Measurements from ENCODE around the gene ECM1. TPM values are rescaled to one million over a fixed set of nuclear protein-coding genes. Genes with fewer than 3 reads are reported as not detected.
A peak's percentile ranks its signal among the peaks of the same experiment; 100 is the strongest.

Gene ECM1
- polyA plus RNA-seq (2013, experiment 1 of 2) = 165 TPM
- 158 TPM for polyA plus RNA-seq (2013, experiment 2 of 2)

DNA sequence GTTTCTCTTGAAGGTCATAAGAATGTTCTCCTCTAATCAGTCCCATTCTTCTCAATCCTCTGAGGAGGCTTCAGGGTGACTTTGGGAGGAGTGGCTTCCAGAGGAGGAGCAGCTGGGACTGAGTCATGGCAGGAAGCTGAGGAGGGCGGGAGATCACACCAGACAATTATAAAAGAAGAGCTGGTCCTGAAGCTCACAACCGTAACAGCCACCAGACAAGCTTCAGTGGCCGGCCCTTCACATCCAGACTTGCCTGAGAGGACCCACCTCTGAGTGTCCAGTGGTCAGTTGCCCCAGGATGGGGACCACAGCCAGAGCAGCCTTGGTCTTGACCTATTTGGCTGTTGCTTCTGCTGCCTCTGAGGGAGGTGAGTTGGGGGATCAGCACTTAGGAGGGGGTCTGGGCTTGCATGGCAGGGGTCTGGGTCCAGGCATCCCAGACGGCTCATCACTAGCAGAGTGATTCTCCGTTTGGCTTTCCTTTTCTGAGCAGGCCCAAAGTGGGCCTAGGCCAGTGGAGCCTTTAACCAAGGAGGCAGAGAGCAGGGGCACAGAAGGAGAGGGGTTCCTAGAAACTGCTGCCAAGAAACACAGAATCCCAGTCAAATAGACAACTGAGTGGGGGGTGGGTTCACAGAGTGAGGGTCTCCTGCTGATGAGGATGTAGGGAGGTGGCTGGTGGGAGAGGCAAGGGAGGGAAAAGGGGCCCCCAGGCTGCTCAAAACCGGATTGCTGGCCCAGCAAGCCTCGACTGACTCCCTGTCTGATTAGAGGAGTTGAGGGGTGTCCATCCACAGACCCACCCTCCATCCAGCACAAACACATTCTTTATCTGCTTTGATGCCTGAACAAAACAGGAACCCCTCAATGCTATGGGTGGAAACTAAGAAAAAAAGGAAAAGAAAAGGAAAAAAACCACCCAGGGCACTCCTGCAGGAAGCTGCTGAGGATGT, at the start of gene ECM1:
TSS of gene ECM1 (plus strand) at position 198 of the 953 bp plus-strand sequence. CDS start at position 299, 101 bp downstream.
- H3K79me1 ChIP-seq (replicated peaks; ENCODE audit: low read length, poor library complexity, severe bottlenecking) = peaks cover 7% of the 10 kb centered on the region
- H4K91ac ChIP-seq (ENCODE audit: low read length) = peak within 1 kb of the TSS; percentile 77
- H2BK12ac ChIP-seq (ENCODE audit: low read length in 2 of 2) = peak within 1 kb of the TSS; percentile 75 to 92
- peaks cover 19% of the 10 kb centered on the region for H3K4me1 ChIP-seq (ENCODE audit: control insufficient read depth, insufficient read depth, low read depth, low read length)
- peak within 1 kb of the TSS; percentile 42 to 83 for H3K4ac ChIP-seq (ENCODE audit: low read depth in 1 of 2, low read length in 2 of 2)
- peak within 1 kb of the TSS in 1 of 2 experiments; percentile 86 for H3K4me3 ChIP-seq (ENCODE audit: insufficient read depth in 1 of 2, low read depth in 1 of 2, low read length in 2 of 2)
- peak; percentile 88 for DNase-seq
- H3K27me3 ChIP-seq (ENCODE audit: control insufficient read depth in 1 of 2, insufficient read depth in 1 of 2, low read length in 2 of 2) = no peaks in the 10 kb centered on the region
- H3K4me2 ChIP-seq (ENCODE audit: low read length, poor library complexity, severe bottlenecking) = no peak within 1 kb of the TSS
- peak within 1 kb of the TSS; percentile 80 for H2BK120ac ChIP-seq (ENCODE audit: low read depth, low read length)
- H3K9me3 ChIP-seq (ENCODE audit: control insufficient read depth, low read length) = no peaks in the 10 kb centered on the region
- peak within 1 kb of the TSS; percentile 73 for H4K8ac ChIP-seq (ENCODE audit: low read length)
- peak within 1 kb of the TSS; percentile 36 for H2AFZ ChIP-seq (ENCODE audit: low read depth, low read length)
- H3K18ac ChIP-seq (ENCODE audit: low read depth in 1 of 2, low read length in 2 of 2) = peak within 1 kb of the TSS; percentile 87 to 90
- H3K36me3 ChIP-seq (ENCODE audit: control insufficient read depth in 1 of 2, insufficient read depth in 2 of 2, low read depth in 1 of 2, low read length in 2 of 2) = peaks cover 40 to 70% of the 10 kb centered on the region in 2 experiments
- H3K23ac ChIP-seq (ENCODE audit: low read length in 2 of 2) = peak within 1 kb of the TSS in 1 of 2 experiments; percentile 87
- H2BK15ac ChIP-seq (ENCODE audit: low read depth, poor library complexity, severe bottlenecking) = peak within 1 kb of the TSS; percentile 97
- H3K14ac ChIP-seq (ENCODE audit: low read length in 2 of 2) = peak within 1 kb of the TSS in 1 of 2 experiments; percentile 89
- H3K27ac ChIP-seq (ENCODE audit: low read length, poor library complexity, severe bottlenecking) = peak within 1 kb of the TSS; percentile 21
- no peak within 1 kb of the TSS for H2BK5ac ChIP-seq (ENCODE audit: low read depth, low read length, poor library complexity, severe bottlenecking)
- 24% methylated on average over 4 of the region's 7 CpGs for WGBS
- H3K9ac ChIP-seq (ENCODE audit: low read length) = peak within 1 kb of the TSS; percentile 92
- H2AK5ac ChIP-seq (ENCODE audit: low read length, severe bottlenecking) = peak within 1 kb of the TSS; percentile 65

DNA sequence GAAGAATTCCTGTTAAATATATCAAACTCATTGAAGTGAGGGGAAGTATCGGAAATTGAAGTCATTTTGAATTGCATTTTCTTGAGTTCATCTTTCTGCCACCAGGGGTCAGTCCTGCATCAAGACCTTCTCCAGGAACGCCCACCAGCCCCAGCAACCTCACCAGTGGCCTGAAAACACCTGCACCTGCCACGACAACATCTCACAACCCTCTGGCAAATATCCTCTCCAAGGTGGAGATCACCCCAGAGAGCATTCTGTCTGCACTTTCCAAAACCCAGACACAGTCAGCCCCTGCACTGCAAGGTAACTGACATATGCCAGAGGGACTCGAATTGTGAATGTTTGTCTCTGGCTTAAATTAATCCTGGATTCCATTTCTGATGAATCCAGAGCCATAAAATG, 43.5 kb upstream of the ECM1 start:
- H4K91ac ChIP-seq (ENCODE audit: low read length) = no peak overlapping the region
- H2BK120ac ChIP-seq (ENCODE audit: low read depth, low read length) = no peak overlapping the region
- no peak overlapping the region for H3K23ac ChIP-seq (ENCODE audit: low read length in 2 of 2)
- no peak overlapping the region for H3K27ac ChIP-seq (ENCODE audit: low read length, poor library complexity, severe bottlenecking)
- no peak overlapping the region for H3K4me3 ChIP-seq (ENCODE audit: insufficient read depth in 1 of 2, low read depth in 1 of 2, low read length in 2 of 2)
- 38% methylated on average over 3 of the region's 4 CpGs for WGBS
- H3K36me3 ChIP-seq (ENCODE audit: control insufficient read depth in 1 of 2, insufficient read depth in 2 of 2, low read depth in 1 of 2, low read length in 2 of 2) = peaks cover 40 to 42% of the 10 kb centered on the region in 2 experiments
- no peak overlapping the region for H2BK12ac ChIP-seq (ENCODE audit: low read length in 2 of 2)
- H3K9me3 ChIP-seq (ENCODE audit: control insufficient read depth, low read length) = no peaks in the 10 kb centered on the region
- no peak overlapping the region for H3K4me2 ChIP-seq (ENCODE audit: low read length, poor library complexity, severe bottlenecking)
- peaks cover 9% of the 10 kb centered on the region for H3K79me1 ChIP-seq (replicated peaks; ENCODE audit: low read length, poor library complexity, severe bottlenecking)
- no peak overlapping the region for H3K14ac ChIP-seq (ENCODE audit: low read length in 2 of 2)
- no peak overlapping the region for H2AFZ ChIP-seq (ENCODE audit: low read depth, low read length)
- H2BK5ac ChIP-seq (ENCODE audit: low read depth, low read length, poor library complexity, severe bottlenecking) = no peak overlapping the region
- no peaks in the 10 kb centered on the region for H3K27me3 ChIP-seq (ENCODE audit: control insufficient read depth in 1 of 2, insufficient read depth in 1 of 2, low read length in 2 of 2)
- H3K9ac ChIP-seq (ENCODE audit: low read length) = no peak overlapping the region
- no peak overlapping the region for H3K18ac ChIP-seq (ENCODE audit: low read depth in 1 of 2, low read length in 2 of 2)
- H3K4me1 ChIP-seq (ENCODE audit: control insufficient read depth, insufficient read depth, low read depth, low read length) = no peaks in the 10 kb centered on the region
- no peak overlapping the region for H4K8ac ChIP-seq (ENCODE audit: low read length)
- no peak overlapping the region for H2AK5ac ChIP-seq (ENCODE audit: low read length, severe bottlenecking)
- peak; percentile 66 for DNase-seq
- H3K4ac ChIP-seq (ENCODE audit: low read depth in 1 of 2, low read length in 2 of 2) = no peak overlapping the region
- no peak overlapping the region for H2BK15ac ChIP-seq (ENCODE audit: low read depth, poor library complexity, severe bottlenecking)

DNA sequence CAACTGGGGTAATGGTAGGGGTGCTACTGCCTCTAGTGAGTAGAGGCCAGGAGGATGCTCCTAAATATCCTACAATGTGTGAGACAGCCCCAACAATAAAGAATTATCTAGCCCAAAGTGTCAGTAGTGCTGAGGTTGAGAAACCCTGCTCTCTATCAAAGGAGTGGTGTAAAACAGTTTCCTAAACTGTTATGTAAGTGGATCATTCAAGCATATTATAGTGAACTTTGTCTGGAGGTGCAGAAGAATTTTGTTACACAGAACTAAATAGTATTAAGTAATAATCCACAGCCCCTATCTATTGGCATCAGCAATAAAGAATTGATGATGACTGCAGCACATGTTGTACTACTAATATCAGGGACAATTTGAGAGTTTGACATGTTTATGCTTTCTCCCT, 40.9 kb upstream of the ECM1 start:
- Histone ChIP-seq H3K14ac (ENCODE audit: low read length in 2 of 2) (no peak overlapping the region), H3K79me1 (replicated peaks; ENCODE audit: low read length, poor library complexity, severe bottlenecking) (peaks cover 15% of the 10 kb centered on the region)

DNA sequence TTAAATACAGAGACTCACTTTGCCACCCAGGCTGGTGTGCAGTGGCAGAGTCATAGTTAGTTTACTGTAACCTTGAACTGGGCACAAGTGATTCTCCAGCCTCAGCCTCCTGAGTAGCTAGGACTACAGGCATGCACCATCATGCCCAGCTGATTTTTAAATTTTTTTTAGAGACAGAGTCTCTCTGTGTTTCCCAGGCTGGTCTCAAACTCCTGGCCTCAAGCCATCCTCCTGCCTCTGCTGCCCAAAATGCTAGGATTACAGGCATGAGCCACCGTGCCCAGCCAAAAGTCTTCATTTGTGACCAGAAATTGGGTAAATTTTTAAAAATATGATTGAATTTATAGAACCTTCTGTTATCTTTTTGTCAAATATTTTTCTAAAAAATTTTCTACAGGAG, 38.6 kb upstream of the ECM1 start:
- DNase-seq = no peak
- peaks cover 48 to 61% of the 10 kb centered on the region in 2 experiments for H3K36me3 ChIP-seq (ENCODE audit: control insufficient read depth in 1 of 2, insufficient read depth in 2 of 2, low read depth in 1 of 2, low read length in 2 of 2)
- no peak overlapping the region for H3K23ac ChIP-seq (ENCODE audit: low read length in 2 of 2)
- no peak overlapping the region for H3K4ac ChIP-seq (ENCODE audit: low read depth in 1 of 2, low read length in 2 of 2)
- peaks cover 18% of the 10 kb centered on the region for H3K79me1 ChIP-seq (replicated peaks; ENCODE audit: low read length, poor library complexity, severe bottlenecking)
- H3K9ac ChIP-seq (ENCODE audit: low read length) = peak overlapping the region; percentile 15
- H4K91ac ChIP-seq (ENCODE audit: low read length) = no peak overlapping the region
- H3K18ac ChIP-seq (ENCODE audit: low read depth in 1 of 2, low read length in 2 of 2) = no peak overlapping the region
- no peaks in the 10 kb centered on the region for H3K27me3 ChIP-seq (ENCODE audit: control insufficient read depth in 1 of 2, insufficient read depth in 1 of 2, low read length in 2 of 2)
- H3K14ac ChIP-seq (ENCODE audit: low read length in 2 of 2) = no peak overlapping the region
- H3K9me3 ChIP-seq (ENCODE audit: control insufficient read depth, low read length) = no peaks in the 10 kb centered on the region
- no peak overlapping the region for H2BK12ac ChIP-seq (ENCODE audit: low read length in 2 of 2)
- no peak overlapping the region for H3K4me3 ChIP-seq (ENCODE audit: insufficient read depth in 1 of 2, low read depth in 1 of 2, low read length in 2 of 2)
- H4K8ac ChIP-seq (ENCODE audit: low read length) = no peak overlapping the region
- no peak overlapping the region for H3K4me2 ChIP-seq (ENCODE audit: low read length, poor library complexity, severe bottlenecking)
- no peak overlapping the region for H2BK5ac ChIP-seq (ENCODE audit: low read depth, low read length, poor library complexity, severe bottlenecking)
- no peak overlapping the region for H3K27ac ChIP-seq (ENCODE audit: low read length, poor library complexity, severe bottlenecking)
- no peak overlapping the region for H2AFZ ChIP-seq (ENCODE audit: low read depth, low read length)
- no peak overlapping the region for H2BK120ac ChIP-seq (ENCODE audit: low read depth, low read length)
- no peak overlapping the region for H2AK5ac ChIP-seq (ENCODE audit: low read length, severe bottlenecking)
- no peak overlapping the region for H2BK15ac ChIP-seq (ENCODE audit: low read depth, poor library complexity, severe bottlenecking)
- H3K4me1 ChIP-seq (ENCODE audit: control insufficient read depth, insufficient read depth, low read depth, low read length) = no peaks in the 10 kb centered on the region
- no CpG with 5 or more reads among the region's 1 CpG for WGBS

More for the DNA sequence above, 40.9 kb upstream of the ECM1 start:
- Histone ChIP-seq H3K4ac (ENCODE audit: low read depth in 1 of 2, low read length in 2 of 2) (no peak overlapping the region), H3K23ac (ENCODE audit: low read length in 2 of 2) (no peak overlapping the region), H4K8ac (ENCODE audit: low read length) (no peak overlapping the region), H3K9ac (ENCODE audit: low read length) (no peak overlapping the region), H3K27ac (ENCODE audit: low read length, poor library complexity, severe bottlenecking) (no peak overlapping the region), H3K18ac (ENCODE audit: low read depth in 1 of 2, low read length in 2 of 2) (no peak overlapping the region), H3K36me3 (ENCODE audit: control insufficient read depth in 1 of 2, insufficient read depth in 2 of 2, low read depth in 1 of 2, low read length in 2 of 2) (peaks cover 47 to 54% of the 10 kb centered on the region in 2 experiments), H3K4me1 (ENCODE audit: control insufficient read depth, insufficient read depth, low read depth, low read length) (no peaks in the 10 kb centered on the region), H3K4me3 (ENCODE audit: insufficient read depth in 1 of 2, low read depth in 1 of 2, low read length in 2 of 2) (no peak overlapping the region), H2AK5ac (ENCODE audit: low read length, severe bottlenecking) (no peak overlapping the region), H3K9me3 (ENCODE audit: control insufficient read depth, low read length) (no peaks in the 10 kb centered on the region), H2BK15ac (ENCODE audit: low read depth, poor library complexity, severe bottlenecking) (no peak overlapping the region), H2BK5ac (ENCODE audit: low read depth, low read length, poor library complexity, severe bottlenecking) (no peak overlapping the region), H3K27me3 (ENCODE audit: control insufficient read depth in 1 of 2, insufficient read depth in 1 of 2, low read length in 2 of 2) (no peaks in the 10 kb centered on the region), H3K4me2 (ENCODE audit: low read length, poor library complexity, severe bottlenecking) (no peak overlapping the region), H2BK120ac (ENCODE audit: low read depth, low read length) (no peak overlapping the region), H2AFZ (ENCODE audit: low read depth, low read length) (no peak overlapping the region), H2BK12ac (ENCODE audit: low read length in 2 of 2) (no peak overlapping the region), H4K91ac (ENCODE audit: low read length) (no peak overlapping the region)
- DNase-seq = no peak

Data from mesenchymal stem cell (in vitro differentiated cells and primary cell).